Stimulated activated CD8-positive, alpha-beta memory T cell treated with anti-CD3 and anti-CD28 coated beads, Interleukin-7, amount 100 ng/mL, for 24 hours (primary cell): ENCODE results near the gene ZNF48.

Source experiments
- DNase-seq: peaks from one replicate; pipeline ENCODE4 v3.0.0-alpha.2; 2020; ENCODE audit warnings: low read depth

ZNF48 gene

GRCh38 chr16:30444231-30445148 lies 49.3 kb downstream of the ZNF48 start:
- no peak for DNase-seq

GRCh38 chr16:30445149-30445407 lies 49.9 kb downstream of the ZNF48 start:
- DNase-seq = no peak

- peak; percentile 95 for DNase-seq
Measured at GRCh38 chr16:30445408-30446202, 50.4 kb downstream of the ZNF48 start, which contains the start of gene SEPHS2. SEPHS2 (minus strand) TSS chr16:30445874; CDS start chr16:30445727, 147 bp downstream.

- DNase-seq = no peak
Measured at GRCh38 chr16:30446203-30446595, 51.0 kb downstream of the ZNF48 start.

GRCh38 chr16:30447512-30448226 lies 52.4 kb downstream of the ZNF48 start:
- DNase-seq = no peak

- DNase-seq = no peak
Measured at GRCh38 chr16:30449116-30449435, 53.9 kb downstream of the ZNF48 start.
